NT2/D1 (cell line): ENCODE results near the gene FEM1B.

Experiments
- DNase-seq: peaks from one replicate; pipeline ENCODE4 v3.0.0-alpha.2; 2011; ENCODE audit warnings: low read depth, low spot score
- H3K27me3 ChIP-seq: 2 replicates; pipeline ENCODE4 v1.6.0; 2011; ENCODE audit warnings: mild to moderate bottlenecking; ENCODE audit not compliant: insufficient read length, insufficient read depth
- H3K36me3 ChIP-seq: 2 replicates; pipeline ENCODE4 v1.6.1; 2011; ENCODE audit warnings: mild to moderate bottlenecking, low read length, mixed read lengths; ENCODE audit not compliant: insufficient read depth, insufficient read length
- H3K4me1 ChIP-seq: 2 replicates; pipeline ENCODE4 v1.5.1; 2011; ENCODE audit not compliant: insufficient read depth, insufficient read length
- H3K4me3 ChIP-seq: 2 replicates; pipeline ENCODE4 v1.5.1; 2011; ENCODE audit warnings: low read depth; ENCODE audit not compliant: insufficient read length
- H3K9ac ChIP-seq: 2 replicates; pipeline ENCODE4 v1.6.0; 2011; ENCODE audit warnings: low read depth; ENCODE audit not compliant: insufficient read length
- H3K9me3 ChIP-seq: 2 replicates; pipeline ENCODE4 v1.5.1; 2011; ENCODE audit warnings: mild to moderate bottlenecking, low read length; ENCODE audit not compliant: insufficient read depth
- SUZ12 ChIP-seq: IDR thresholded peaks from 2 replicates; pipeline ENCODE4 v1.6.1; 2011; ENCODE audit not compliant: insufficient read length, insufficient read depth; ENCODE audit errors: extremely low read depth
- YY1 ChIP-seq: IDR thresholded peaks from 2 replicates; pipeline ENCODE4 v1.6.1; 2011; ENCODE audit not compliant: insufficient read length, insufficient read depth
- ZNF274 ChIP-seq: IDR thresholded peaks from 2 replicates; pipeline ENCODE4 v1.6.1; 2011; ENCODE audit warnings: mild to moderate bottlenecking, low read depth, low read length

Gene FEM1B

DNA sequence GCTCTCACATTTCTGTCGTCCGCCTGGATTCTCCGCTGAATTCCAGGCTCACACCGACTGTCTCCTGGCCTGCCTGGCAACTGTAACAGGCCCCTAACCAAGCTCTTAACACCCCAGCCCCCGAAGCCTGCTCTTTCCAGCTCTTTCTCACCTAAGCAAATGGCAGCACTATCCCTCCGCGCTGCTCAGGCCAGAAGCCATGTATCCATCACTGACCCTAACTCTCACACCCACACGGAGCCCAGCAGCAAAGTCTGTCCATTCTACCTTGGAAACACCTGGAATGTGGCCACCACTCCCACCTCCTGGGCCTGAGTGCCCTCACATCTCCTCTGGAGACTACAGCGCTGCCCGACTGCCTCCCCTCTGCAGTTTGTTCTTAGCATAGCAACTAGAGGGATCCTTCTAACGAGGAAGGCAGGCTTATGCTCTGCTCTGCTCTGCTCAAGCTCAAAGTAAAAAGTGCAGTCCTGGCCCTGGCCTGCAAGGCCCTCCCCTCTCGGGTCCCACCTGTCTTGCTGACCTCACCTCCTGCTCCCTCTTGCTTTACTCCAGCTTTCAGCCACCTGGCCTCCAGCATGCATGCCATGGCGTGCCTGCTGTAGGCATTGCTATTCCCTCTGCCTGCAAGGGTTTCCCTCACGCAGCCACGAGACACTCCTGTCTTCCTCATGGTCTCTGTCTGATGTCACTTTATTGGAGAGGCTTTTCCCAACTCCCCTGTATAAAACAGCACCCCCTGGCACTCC, 27.2 kb downstream of the FEM1B start:
- Histone ChIP-seq H3K36me3 (peaks cover 13% of the 10 kb centered on the region), H3K4me3 (no peak overlapping the region), H3K4me1 (peaks cover 28% of the 10 kb centered on the region), H3K27me3 (no peaks in the 10 kb centered on the region), H3K9me3 (no peaks in the 10 kb centered on the region), H3K9ac (no peak overlapping the region)
- no peak for TF ChIP-seq SUZ12
- no peak for TF ChIP-seq ZNF274
- no peak for TF ChIP-seq YY1
- no peak for DNase-seq

GRCh38 chr15:68305420-68305871, 27.9 kb downstream of the FEM1B start:
- H3K4me1 ChIP-seq = peaks cover 28% of the 10 kb centered on the region
- H3K9ac ChIP-seq = peak overlapping the region; percentile 37
- TF ChIP-seq ZNF274 (no peak), YY1 (no peak), SUZ12 (no peak)

GRCh38 chr15:68307131-68307928, 29.8 kb downstream of the FEM1B start:
- TF ChIP-seq ZNF274 (no peak), SUZ12 (no peak), YY1 (no peak)
- Histone ChIP-seq H3K9me3 (no peaks in the 10 kb centered on the region), H3K27me3 (no peaks in the 10 kb centered on the region), H3K9ac (no peak overlapping the region), H3K4me1 (peaks cover 32% of the 10 kb centered on the region), H3K4me3 (no peak overlapping the region), H3K36me3 (peaks cover 19% of the 10 kb centered on the region)
- no peak for DNase-seq

More at GRCh38 chr15:68305420-68305871, 27.9 kb downstream of the FEM1B start:
- H3K9me3 ChIP-seq = no peaks in the 10 kb centered on the region
- H3K4me3 ChIP-seq = no peak overlapping the region
- DNase-seq = no peak
- H3K36me3 ChIP-seq = peaks cover 14% of the 10 kb centered on the region
- no peaks in the 10 kb centered on the region for H3K27me3 ChIP-seq

DNA sequence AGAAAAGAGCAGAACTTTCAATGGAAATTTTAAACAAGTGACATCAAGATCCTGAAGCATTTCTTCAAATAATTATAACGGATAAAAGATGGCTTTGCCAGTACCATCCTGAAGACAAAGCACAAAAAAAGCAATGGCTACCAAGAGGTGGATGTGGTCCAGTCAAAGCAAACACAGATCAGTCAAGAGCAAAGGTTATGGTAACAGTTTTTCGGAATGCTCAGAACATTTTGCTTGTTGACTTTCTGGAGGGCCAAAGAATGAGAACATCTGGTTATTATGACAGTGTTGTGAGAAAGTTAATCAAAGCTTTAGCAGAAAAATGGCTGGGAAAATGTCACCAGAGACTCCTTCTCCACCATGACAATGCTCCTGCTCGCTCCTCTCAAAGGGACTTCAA, 31.5 kb downstream of the FEM1B start:
- peaks cover 37% of the 10 kb centered on the region for H3K4me1 ChIP-seq
- no peak for DNase-seq

GRCh38 chr15:68310178-68310803, 32.7 kb downstream of the FEM1B start:
- TF ChIP-seq YY1 = no peak
- TF ChIP-seq ZNF274 = no peak
- no peak for TF ChIP-seq SUZ12
- H3K4me1 ChIP-seq = peaks cover 29% of the 10 kb centered on the region
- H3K9me3 ChIP-seq = no peaks in the 10 kb centered on the region
- H3K9ac ChIP-seq = no peak overlapping the region
- H3K4me3 ChIP-seq = no peak overlapping the region
- DNase-seq = no peak
- H3K27me3 ChIP-seq = no peaks in the 10 kb centered on the region
- H3K36me3 ChIP-seq = peaks cover 16% of the 10 kb centered on the region

More for the DNA sequence above, 31.5 kb downstream of the FEM1B start:
- no peak overlapping the region for H3K4me3 ChIP-seq
- no peak for TF ChIP-seq SUZ12
- no peak for TF ChIP-seq YY1
- TF ChIP-seq ZNF274 = no peak
- H3K27me3 ChIP-seq = no peaks in the 10 kb centered on the region
- H3K9me3 ChIP-seq = no peaks in the 10 kb centered on the region
- H3K36me3 ChIP-seq = peaks cover 16% of the 10 kb centered on the region
- H3K9ac ChIP-seq = no peak overlapping the region

GRCh38 chr15:68310804-68311463, 33.4 kb downstream of the FEM1B start:
- TF ChIP-seq YY1 = no peak
- TF ChIP-seq ZNF274 = no peak
- no peak for TF ChIP-seq SUZ12
- Histone ChIP-seq H3K36me3 (peaks cover 16% of the 10 kb centered on the region), H3K9me3 (no peaks in the 10 kb centered on the region), H3K27me3 (no peaks in the 10 kb centered on the region), H3K9ac (no peak overlapping the region), H3K4me1 (peaks cover 31% of the 10 kb centered on the region), H3K4me3 (no peak overlapping the region)
- DNase-seq = no peak
